Activated CD4-positive, CD25-positive, alpha-beta regulatory T cell treated with anti-CD3 and anti-CD28 coated beads, Interleukin-2, amount 50 U/mL, for 72 hours (primary cell): ENCODE results near the gene GLG1.
"Not testable (repeated sequence)": the region's sequence is repeated elsewhere in the genome, so short reads cannot be mapped to it uniquely, and the experiment has no call there.

ENCODE experiments used
- DNase-seq: peaks from one replicate; pipeline ENCODE4 v3.0.0; 2021

GLG1 gene

GRCh38 chr16:74468807-74469525 lies 137.9 kb downstream of the GLG1 start:
- DNase-seq: no peak

- DNase-seq: no peak
These were observed 140.0 kb downstream of the GLG1 start for GRCh38 chr16:74466872-74467271.

- DNase-seq: no peak
These were observed 140.8 kb downstream of the GLG1 start for GRCh38 chr16:74465851-74466685.

GRCh38 chr16:74465281-74465680 lies 141.6 kb downstream of the GLG1 start:
- DNase-seq: no peak

GRCh38 chr16:74463888-74464287 lies 143.0 kb downstream of the GLG1 start:
- DNase-seq: no peak

- DNase-seq: no peak
These were observed 144.6 kb downstream of the GLG1 start for GRCh38 chr16:74462361-74462760.

GRCh38 chr16:74461826-74462225 lies 145.1 kb downstream of the GLG1 start:
- no peak for DNase-seq

GRCh38 chr16:74460542-74460941 lies 146.4 kb downstream of the GLG1 start:
- no peak for DNase-seq

- no peak for DNase-seq
These were observed 150.7 kb downstream of the GLG1 start for GRCh38 chr16:74456290-74456625.

- no peak for DNase-seq
These were observed 151.2 kb downstream of the GLG1 start for GRCh38 chr16:74455619-74456289.

GRCh38 chr16:74455213-74455612 lies 151.7 kb downstream of the GLG1 start:
- no peak for DNase-seq

GRCh38 chr16:74451951-74452758 lies 154.8 kb downstream of the GLG1 start:
- DNase-seq: no peak

- DNase-seq: no peak
These were observed 155.8 kb downstream of the GLG1 start for GRCh38 chr16:74450967-74451760.

- DNase-seq: no peak
These were observed 156.7 kb downstream of the GLG1 start for GRCh38 chr16:74450236-74450635.

GRCh38 chr16:74449470-74449869 lies 157.4 kb downstream of the GLG1 start:
- no peak for DNase-seq

GRCh38 chr16:74448990-74449389 lies 157.9 kb downstream of the GLG1 start:
- DNase-seq: no peak

- no peak for DNase-seq
These were observed 159.3 kb downstream of the GLG1 start for GRCh38 chr16:74447578-74447977.

GRCh38 chr16:74446866-74447265 lies 160.0 kb downstream of the GLG1 start:
- no peak for DNase-seq

- DNase-seq: not testable (repeated sequence)
These were observed 163.1 kb downstream of the GLG1 start for GRCh38 chr16:74443624-74444346.

- no peak for DNase-seq
These were observed 167.2 kb downstream of the GLG1 start for GRCh38 chr16:74439685-74440084.

GRCh38 chr16:74438492-74438979 lies 168.4 kb downstream of the GLG1 start:
- DNase-seq: no peak
